ENCODE data around the gene WDR45B.

GRCh38 chr17:82619641-82620040 lies 28.6 kb downstream of the WDR45B start:
- TF ChIP-seq CTCF (IDR thresholded peaks at IDR 0.05; ENCODE audit: poor library complexity), result no peak
- TF ChIP-seq EZH2phosphoT487 (IDR thresholded peaks at IDR 0.05; ENCODE audit: low read depth, severe bottlenecking, unreplicated experiment), result no peak
- no peak for TF ChIP-seq EZH2 (IDR thresholded peaks at IDR 0.05; ENCODE audit: borderline replicate concordance)

All from hepatocyte (in vitro differentiated cells).